ENCODE measurements around the gene RPUSD1. TPM values are rescaled to one million over a fixed set of nuclear protein-coding genes. Genes with fewer than 3 reads are reported as not detected.
"Not testable (repeated sequence)": the region's sequence is repeated elsewhere in the genome, so short reads cannot be mapped to it uniquely, and the experiment has no call there.

The RPUSD1 gene
- total RNA-seq, 1 experiment from 2014 or later: 53.3 TPM

GRCh38 chr16:776824-777223 is 11.4 kb downstream of the RPUSD1 start:
- Histone ChIP-seq H3K79me2 (ENCODE audit: low read depth) (no peaks in the 10 kb centered on the region), H3F3A (ENCODE audit: insufficient read depth, low read depth) (0 out of 2 replicates have a peak, but pooled peaks cover 6% of the 10 kb centered on the region), H2AFZ (no peak overlapping the region), H3K4me1 (replicated peaks; ENCODE audit: insufficient read depth) (no peaks in the 10 kb centered on the region), H3K9me3 (ENCODE audit: insufficient read depth, low read depth) (no peaks in the 10 kb centered on the region), H3K9me2 (ENCODE audit: insufficient read depth) (no peaks in the 10 kb centered on the region), H3K4me3 (no peak overlapping the region), H4K20me1 (ENCODE audit: insufficient read depth) (no peaks in the 10 kb centered on the region), H3K27ac (no peak overlapping the region), H3K27me3 (ENCODE audit: insufficient read depth, low read depth) (peaks cover 22% of the 10 kb centered on the region), H3K36me3 (ENCODE audit: low read depth) (no peaks in the 10 kb centered on the region), H3K4me2 (no peak overlapping the region)
- no peak for DNase-seq
- TF ChIP-seq EZH2 (IDR thresholded peaks at IDR 0.05; ENCODE audit: low read depth) (no peak), CTCF (conservative IDR thresholded peaks at IDR 0.05) (no peak)
- intact Hi-C loops (cut with micrococcal nuclease; ENCODE audit: unreplicated experiment): loop anchor here (2.0 kb wide), 2 partner anchors 16 to 36 kb away; partner anchors contain the start of genes CIAO3 and MSLN
- CTCF ChIA-PET: no interaction called here
- BruUV-seq (replicated peaks): no TSS peak
- POLR2A ChIA-PET (ENCODE audit: unreplicated experiment): interaction anchor here (0.7 kb wide), 1 partner anchor 1203 kb away, joined by 4 read pairs; no protein-coding TSS in a partner anchor

GRCh38 chr16:776298-776697 is 11.9 kb downstream of the RPUSD1 start:
- H3K4me2 ChIP-seq; BruUV-seq (replicated peaks); H3F3A ChIP-seq (ENCODE audit: insufficient read depth, low read depth); CTCF ChIA-PET; H3K4me1 ChIP-seq (replicated peaks; ENCODE audit: insufficient read depth); H3K36me3 ChIP-seq (ENCODE audit: low read depth); H3K79me2 ChIP-seq (ENCODE audit: low read depth); H3K9me2 ChIP-seq (ENCODE audit: insufficient read depth); DNase-seq; H3K27ac ChIP-seq; H4K20me1 ChIP-seq (ENCODE audit: insufficient read depth); H2AFZ ChIP-seq; H3K4me3 ChIP-seq; H3K9me3 ChIP-seq (ENCODE audit: insufficient read depth, low read depth): not testable (repeated sequence)
- H3K27me3 ChIP-seq (ENCODE audit: insufficient read depth, low read depth): peaks cover 17% of the 10 kb centered on the region
- intact Hi-C loops (cut with micrococcal nuclease; ENCODE audit: unreplicated experiment): loop anchor here (2.0 kb wide), 2 partner anchors 15 to 35 kb away; partner anchors contain the start of genes CIAO3 and MSLN
- POLR2A ChIA-PET (ENCODE audit: unreplicated experiment): interaction anchor here (0.7 kb wide), 1 partner anchor 1204 kb away, joined by 4 read pairs; no protein-coding TSS in a partner anchor

- no peak overlapping the region for H3K4me3 ChIP-seq
- no peaks in the 10 kb centered on the region for H3K9me2 ChIP-seq (ENCODE audit: insufficient read depth)
- intact Hi-C loops (cut with micrococcal nuclease; ENCODE audit: unreplicated experiment): no loop called here
- H3K4me2 ChIP-seq: no peak overlapping the region
- no peaks in the 10 kb centered on the region for H3K36me3 ChIP-seq (ENCODE audit: low read depth)
- CTCF ChIA-PET: no interaction called here
- no peak for DNase-seq
- no peaks in the 10 kb centered on the region for H3K9me3 ChIP-seq (ENCODE audit: insufficient read depth, low read depth)
- 0 out of 2 replicates have a peak, but pooled peaks cover 6% of the 10 kb centered on the region for H3F3A ChIP-seq (ENCODE audit: insufficient read depth, low read depth)
- no peaks in the 10 kb centered on the region for H3K4me1 ChIP-seq (replicated peaks; ENCODE audit: insufficient read depth)
- no peak overlapping the region for H3K27ac ChIP-seq
- BruUV-seq (replicated peaks): no TSS peak
- H3K27me3 ChIP-seq (ENCODE audit: insufficient read depth, low read depth): peaks cover 7% of the 10 kb centered on the region
- TF ChIP-seq CTCF (conservative IDR thresholded peaks at IDR 0.05) (no peak), EZH2 (IDR thresholded peaks at IDR 0.05; ENCODE audit: low read depth) (no peak)
- H2AFZ ChIP-seq: no peak overlapping the region
- POLR2A ChIA-PET (ENCODE audit: unreplicated experiment): no interaction called here
- H4K20me1 ChIP-seq (ENCODE audit: insufficient read depth): no peaks in the 10 kb centered on the region
- no peaks in the 10 kb centered on the region for H3K79me2 ChIP-seq (ENCODE audit: low read depth)
Observed at GRCh38 chr16:775236-775796, 12.9 kb downstream of the RPUSD1 start.

Data from PC-9 (cell line).